Measurements from ENCODE around the gene C18orf63. TPM values are rescaled to one million over a fixed set of nuclear protein-coding genes. Genes with fewer than 3 reads are reported as not detected.

Gene C18orf63
- total and polyA plus RNA-seq, 2 of the 4 experiments (the other 2 are of a cell fraction), result not detected

GRCh38 chr18:74392323-74392722 is 76.7 kb downstream of the C18orf63 start:
- Histone ChIP-seq H2AK9ac (replicated peaks; ENCODE audit: low read depth, low read length, poor library complexity) (no peak overlapping the region), H2BK120ac (ENCODE audit: low read depth, low read length) (no peak overlapping the region), H3K36me3 (ENCODE audit: control insufficient read depth, insufficient read depth, low read length) (no peaks in the 10 kb centered on the region), H3K4me3 (ENCODE audit: insufficient read depth, low read depth, low read length) (no peak overlapping the region), H4K91ac (ENCODE audit: insufficient read depth, low read depth, low read length) (no peak overlapping the region), H4K8ac (ENCODE audit: low read depth in 2 of 2, low read length in 2 of 2) (no peak overlapping the region), H3K14ac (replicated peaks; ENCODE audit: low read depth, low read length) (no peak overlapping the region), H3K4me1 (ENCODE audit: control insufficient read depth, insufficient read depth, low read length) (no peaks in the 10 kb centered on the region), H4K5ac (ENCODE audit: low read depth, low read length) (no peak overlapping the region), H3K4ac (ENCODE audit: low read depth, low read length) (no peak overlapping the region), H4K20me1 (ENCODE audit: insufficient read depth, low read length) (no peaks in the 10 kb centered on the region), H3K9me3 (ENCODE audit: control insufficient read depth, insufficient read depth, low read length) (no peaks in the 10 kb centered on the region), H2BK20ac (ENCODE audit: low read depth, low read length) (no peak overlapping the region), H3K56ac (ENCODE audit: extremely low read depth, insufficient read depth, low read length) (no peak overlapping the region), H3K79me1 (ENCODE audit: low read depth in 1 of 2, low read length in 2 of 2) (no peaks in the 10 kb centered on the region), H3K27me3 (ENCODE audit: control insufficient read depth, insufficient read depth, low read length) (peaks cover 21% of the 10 kb centered on the region), H3K9me1 (ENCODE audit: insufficient read depth, low read length) (no peaks in the 10 kb centered on the region), H2AFZ (replicated peaks; ENCODE audit: low read length, poor library complexity) (no peak overlapping the region), H3K4me2 (ENCODE audit: low read depth, low read length) (no peak overlapping the region), H2AK5ac (ENCODE audit: low read depth, low read length) (no peak overlapping the region), H3K27ac (ENCODE audit: insufficient read depth, low read length) (no peak overlapping the region), H3K18ac (ENCODE audit: low read depth, low read length) (no peak overlapping the region), H3K9ac (ENCODE audit: low read depth, low read length) (no peak overlapping the region), H2BK5ac (ENCODE audit: low read depth, low read length, poor library complexity, severe bottlenecking) (no peak overlapping the region), H2BK15ac (ENCODE audit: low read depth, low read length) (no peak overlapping the region), H3K23ac (ENCODE audit: low read depth, low read length) (no peak overlapping the region)
- dilution Hi-C loops (cut with HindIII; ENCODE audit: low sequenced_read_pairs, unreplicated experiment), result no loop called here
- in situ Hi-C loops (cut with MboI; ENCODE audit: low sequenced_read_pairs), result no loop called here
- ATAC-seq (ENCODE audit: low read depth) (no peak), DNase-seq (no peak)
- CTCF ChIA-PET, result no interaction called here
- BruUV-seq (replicated peaks), result no TSS peak
- 17% methylated on average over 1 of the region's 4 CpGs; no CpG with 5 or more reads in 1 of the 2 experiments for whole genome bisulfite sequencing, 2 experiments (ENCODE audit: extremely low coverage in 2 of 2, insufficient read length in 1 of 2)
- POLR2A ChIA-PET (ENCODE audit: unreplicated experiment), result no interaction called here
- intact Hi-C loops (cut with micrococcal nuclease), result no loop called here
- no peak for TF ChIP-seq MAFK (IDR thresholded peaks at IDR 0.05; ENCODE audit: low read depth, low read length)
- TF ChIP-seq ELK1 (IDR thresholded peaks at IDR 0.05; ENCODE audit: borderline replicate concordance, low read depth, low read length), result no peak
- TF ChIP-seq MXI1 (IDR thresholded peaks at IDR 0.05; ENCODE audit: borderline replicate concordance, low read depth, low read length), result no peak
- no peak for TF ChIP-seq USF2 (IDR thresholded peaks at IDR 0.05; ENCODE audit: low read depth, low read length)
- no peak for TF ChIP-seq POLR2A (IDR thresholded peaks at IDR 0.05; ENCODE audit: low read depth, low read length)
- TF ChIP-seq RAD21 (IDR thresholded peaks at IDR 0.05; ENCODE audit: low read length), result no peak
- TF ChIP-seq BHLHE40 (IDR thresholded peaks at IDR 0.05; ENCODE audit: low read depth, low read length), result no peak
- TF ChIP-seq MAZ (IDR thresholded peaks at IDR 0.05; ENCODE audit: borderline replicate concordance, low read depth, low read length), result no peak
- no peak for TF ChIP-seq RCOR1 (IDR thresholded peaks at IDR 0.05; ENCODE audit: insufficient replicate concordance, low read length)
- TF ChIP-seq NFE2L2 (IDR thresholded peaks at IDR 0.05; ENCODE audit: low read depth, low read length), result no peak
- no peak for TF ChIP-seq FOS (IDR thresholded peaks at IDR 0.05; ENCODE audit: low read depth, low read length)
- no peak for TF ChIP-seq CEBPB (IDR thresholded peaks at IDR 0.05; ENCODE audit: low read depth, low read length)
- TF ChIP-seq CTCF (conservative IDR thresholded peaks at IDR 0.05; ENCODE audit: low read depth, low read length), result no peak
- TF ChIP-seq RFX5 (IDR thresholded peaks at IDR 0.05; ENCODE audit: low read depth, low read length), result no peak
- TF ChIP-seq SMC3 (IDR thresholded peaks at IDR 0.05; ENCODE audit: low read depth, low read length), result no peak

Data from IMR-90 (cell line).